EH (cell line): ENCODE results near the gene TBCK.
"Not testable (repeated sequence)": the region's sequence is repeated elsewhere in the genome, so short reads cannot be mapped to it uniquely, and the experiment has no call there.

Source experiments
- DNase-seq: peaks from one replicate; pipeline ENCODE4 v3.0.0-alpha.2; 2015; ENCODE audit warnings: low read depth

The TBCK gene

GRCh38 chr4:106114270-106114669 lies 201.7 kb downstream of the TBCK start:
- no peak for DNase-seq

GRCh38 chr4:106111778-106112469 lies 204.1 kb downstream of the TBCK start:
- DNase-seq: not testable (repeated sequence)

- no peak for DNase-seq
These were observed 206.1 kb downstream of the TBCK start for GRCh38 chr4:106109929-106110328.

GRCh38 chr4:106105697-106106096 lies 210.3 kb downstream of the TBCK start:
- no peak for DNase-seq

GRCh38 chr4:106104276-106104675 lies 211.7 kb downstream of the TBCK start:
- peak; percentile 6 for DNase-seq

GRCh38 chr4:106096454-106096853 lies 219.6 kb downstream of the TBCK start:
- no peak for DNase-seq

- DNase-seq: peak; percentile 48
These were observed 220.6 kb downstream of the TBCK start for GRCh38 chr4:106095408-106095807.

GRCh38 chr4:106092361-106093040 lies 223.5 kb downstream of the TBCK start:
- DNase-seq: no peak

GRCh38 chr4:106090826-106091225 lies 225.2 kb downstream of the TBCK start:
- no peak for DNase-seq

GRCh38 chr4:106083065-106083464 lies 232.9 kb downstream of the TBCK start:
- no peak for DNase-seq

GRCh38 chr4:106080376-106080775 lies 235.6 kb downstream of the TBCK start:
- peak; percentile 5 for DNase-seq

GRCh38 chr4:106079616-106080015 lies 236.4 kb downstream of the TBCK start:
- no peak for DNase-seq

GRCh38 chr4:106065018-106065417 lies 251.0 kb downstream of the TBCK start:
- DNase-seq: no peak

GRCh38 chr4:106063009-106063408 lies 253.0 kb downstream of the TBCK start:
- DNase-seq: peak; percentile 7

- peak; percentile 77 for DNase-seq
These were observed 253.5 kb downstream of the TBCK start for GRCh38 chr4:106062452-106062875.

- peak; percentile 6 for DNase-seq
These were observed 257.1 kb downstream of the TBCK start for GRCh38 chr4:106058921-106059320.

GRCh38 chr4:106056914-106057313 lies 259.1 kb downstream of the TBCK start:
- no peak for DNase-seq

GRCh38 chr4:106051514-106051913 lies 264.5 kb downstream of the TBCK start:
- DNase-seq: no peak

GRCh38 chr4:106049490-106049889 lies 266.5 kb downstream of the TBCK start:
- no peak for DNase-seq

GRCh38 chr4:106048250-106048971 lies 267.6 kb downstream of the TBCK start:
- peak; percentile 53 for DNase-seq

GRCh38 chr4:106046083-106046482 lies 269.9 kb downstream of the TBCK start:
- DNase-seq: no peak

GRCh38 chr4:106041294-106042002 lies 274.6 kb downstream of the TBCK start:
- DNase-seq: no peak
